OCI-LY7 (cell line): Measurements from ENCODE around the gene HELB. TPM values are rescaled to one million over a fixed set of nuclear protein-coding genes. Genes with fewer than 3 reads are reported as not detected.

Source experiments
- BruUV-seq: library from RNA; stranded (reverse); fragments of 400-500 nt; replicated peaks from 2 replicates; lab custom pipeline; 2021; lab: Mats Ljungman, UMichigan
- CTCF ChIA-PET: fragments of 300-600 bp; sonication (Branson Sonifier 250); formaldehyde crosslinking; loops from one replicate; lab custom pipeline; 2022; ENCODE audit warnings: antibody characterized with exemption; ENCODE audit not compliant: unreplicated experiment; lab: Charles Lee
- POLR2A ChIA-PET: fragments of 300-600 bp; sonication (Branson Sonifier 250); formaldehyde crosslinking; loops from one replicate; lab custom pipeline; 2022; ENCODE audit warnings: antibody characterized with exemption; lab: Charles Lee
- DNase-seq: peaks from one replicate; pipeline ENCODE4 v3.0.0-alpha.2; 2015; ENCODE audit warnings: low spot score
- H2AFZ ChIP-seq: fragments of 200-600 bp; sonication (generic), shearing (Covaris generic); 2 replicates; pipeline ENCODE4 v1.6.1; 2014; ENCODE audit warnings: mild to moderate bottlenecking, antibody characterized with exemption, low read length, moderate library complexity
- H3K27ac ChIP-seq: fragments of 200-600 bp; sonication (generic); 2 replicates; pipeline ENCODE4 v1.5.1; 2014; ENCODE audit warnings: mixed run types, low read depth, mild to moderate bottlenecking, moderate library complexity, low read length, inconsistent platforms; ENCODE audit not compliant: poor library complexity, severe bottlenecking
- H3K36me3 ChIP-seq: fragments of 200-600 bp; sonication (generic); 2 replicates; pipeline ENCODE4 v1.6.1; 2014; ENCODE audit warnings: mild to moderate bottlenecking, antibody characterized with exemption, low read length, moderate library complexity, mixed read lengths; ENCODE audit not compliant: insufficient read depth
- H3K4me1 ChIP-seq: fragments of 200-600 bp; sonication (generic); 2 replicates; pipeline ENCODE4 v1.5.1; 2014; ENCODE audit warnings: mild to moderate bottlenecking, low read length; ENCODE audit not compliant: insufficient read depth, poor library complexity, severe bottlenecking
- H3K4me2 ChIP-seq: fragments of 200-600 bp; sonication (generic); 2 replicates; pipeline ENCODE4 v1.6.1; 2014; ENCODE audit warnings: mild to moderate bottlenecking, low read length
- H3K4me3 ChIP-seq: fragments of 200-600 bp; sonication (generic); 2 replicates; pipeline ENCODE4 v1.5.1; 2014; ENCODE audit warnings: mild to moderate bottlenecking, low read depth, low read length; ENCODE audit not compliant: poor library complexity, severe bottlenecking
- H3K79me2 ChIP-seq: fragments of 200-600 bp; sonication (generic); 2 replicates; pipeline ENCODE4 v1.6.1; 2016; ENCODE audit warnings: low read depth, mild to moderate bottlenecking, low read length, moderate library complexity, mixed read lengths; ENCODE audit not compliant: insufficient read depth
- H3K9me2 ChIP-seq: fragments of 200-600 bp; sonication (generic); 2 replicates; pipeline ENCODE4 v1.6.1; 2016; ENCODE audit warnings: mild to moderate bottlenecking, low read length, mixed read lengths; ENCODE audit not compliant: insufficient read depth
- H3K9me3 ChIP-seq: fragments of 200-600 bp; sonication (generic); 2 replicates; pipeline ENCODE4 v1.6.1; 2014; ENCODE audit warnings: mild to moderate bottlenecking, mixed run types, low read length, mixed read lengths
- H4K20me1 ChIP-seq: fragments of 200-600 bp; sonication (generic); 2 replicates; pipeline ENCODE4 v1.6.1; 2014; ENCODE audit warnings: mild to moderate bottlenecking, antibody characterized with exemption, low read length, moderate library complexity, mixed read lengths; ENCODE audit not compliant: insufficient read depth
- EZH2phosphoT487 ChIP-seq: fragments of 200-600 bp; sonication (generic); IDR thresholded peaks from 2 replicates; pipeline ENCODE4 v1.6.1; 2018; ENCODE audit warnings: low read depth, borderline replicate concordance, mild to moderate bottlenecking, mixed run types, antibody characterized with exemption, low read length, moderate library complexity, mixed read lengths
- intact Hi-C: fragments of 100-400 bp; cut with micrococcal nuclease; formaldehyde crosslinking; loops from one replicate; pipeline ENCODE4 v1.10.0; 2022; ENCODE audit not compliant: unreplicated experiment
- total RNA-seq, 2 experiments: library from RNA; depleted of rRNA in 1 of 2; stranded (reverse); fragments of >200 nt in 1 of 2; shearing (Covaris generic) in 1 of 2; gene quantifications; 2 replicates each; pipeline ENCODE4 v1.2.3, GENCODE V29; 2014 to 2022
- TF ChIP-seq, protein P1 (sequence below): fragments of 200-600 bp; sonication (generic); conservative IDR thresholded peaks from 2 replicates; pipeline ENCODE4 v1.5.1; 2014; ENCODE audit warnings: mild to moderate bottlenecking, antibody characterized with exemption, low read length, moderate library complexity, mixed read lengths

The HELB gene
- total RNA-seq, 2 experiments from 2014 or later: 6.0 to 7.5 TPM

DNA sequence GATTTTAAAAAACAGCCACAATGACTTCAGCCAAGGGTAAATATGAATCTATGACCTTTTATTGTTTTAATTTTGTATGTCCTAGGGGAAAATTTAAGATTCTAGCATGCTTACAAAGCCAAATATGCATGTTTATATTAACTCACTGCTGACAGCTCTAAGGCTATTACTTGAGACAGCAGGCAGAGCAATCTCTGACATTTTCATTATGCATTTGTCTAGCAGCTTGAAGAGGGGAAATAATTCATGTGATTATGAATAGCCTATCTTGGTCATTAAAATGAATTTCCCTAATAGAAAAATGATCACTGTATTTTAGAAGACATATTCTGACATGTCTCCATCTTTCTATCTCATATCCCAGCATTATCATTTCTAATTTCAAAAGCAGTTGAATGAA is 46.6 kb upstream of the HELB start:
- Histone ChIP-seq H3K4me1 (no peaks in the 10 kb centered on the region), H3K4me3 (no peak overlapping the region), H3K9me2 (no peaks in the 10 kb centered on the region), H3K36me3 (no peaks in the 10 kb centered on the region), H4K20me1 (no peaks in the 10 kb centered on the region), H3K4me2 (no peak overlapping the region), H2AFZ (no peak overlapping the region), H3K27ac (no peak overlapping the region), H3K9me3 (no peaks in the 10 kb centered on the region), H3K79me2 (no peaks in the 10 kb centered on the region)
- CTCF ChIA-PET: no interaction called here
- TF ChIP-seq, protein P1, sequence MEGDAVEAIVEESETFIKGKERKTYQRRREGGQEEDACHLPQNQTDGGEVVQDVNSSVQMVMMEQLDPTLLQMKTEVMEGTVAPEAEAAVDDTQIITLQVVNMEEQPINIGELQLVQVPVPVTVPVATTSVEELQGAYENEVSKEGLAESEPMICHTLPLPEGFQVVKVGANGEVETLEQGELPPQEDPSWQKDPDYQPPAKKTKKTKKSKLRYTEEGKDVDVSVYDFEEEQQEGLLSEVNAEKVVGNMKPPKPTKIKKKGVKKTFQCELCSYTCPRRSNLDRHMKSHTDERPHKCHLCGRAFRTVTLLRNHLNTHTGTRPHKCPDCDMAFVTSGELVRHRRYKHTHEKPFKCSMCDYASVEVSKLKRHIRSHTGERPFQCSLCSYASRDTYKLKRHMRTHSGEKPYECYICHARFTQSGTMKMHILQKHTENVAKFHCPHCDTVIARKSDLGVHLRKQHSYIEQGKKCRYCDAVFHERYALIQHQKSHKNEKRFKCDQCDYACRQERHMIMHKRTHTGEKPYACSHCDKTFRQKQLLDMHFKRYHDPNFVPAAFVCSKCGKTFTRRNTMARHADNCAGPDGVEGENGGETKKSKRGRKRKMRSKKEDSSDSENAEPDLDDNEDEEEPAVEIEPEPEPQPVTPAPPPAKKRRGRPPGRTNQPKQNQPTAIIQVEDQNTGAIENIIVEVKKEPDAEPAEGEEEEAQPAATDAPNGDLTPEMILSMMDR: no peak
- TF ChIP-seq EZH2phosphoT487: no peak
- no TSS peak for BruUV-seq
- POLR2A ChIA-PET: no interaction called here
- DNase-seq: no peak
- intact Hi-C loops: no loop called here

DNA sequence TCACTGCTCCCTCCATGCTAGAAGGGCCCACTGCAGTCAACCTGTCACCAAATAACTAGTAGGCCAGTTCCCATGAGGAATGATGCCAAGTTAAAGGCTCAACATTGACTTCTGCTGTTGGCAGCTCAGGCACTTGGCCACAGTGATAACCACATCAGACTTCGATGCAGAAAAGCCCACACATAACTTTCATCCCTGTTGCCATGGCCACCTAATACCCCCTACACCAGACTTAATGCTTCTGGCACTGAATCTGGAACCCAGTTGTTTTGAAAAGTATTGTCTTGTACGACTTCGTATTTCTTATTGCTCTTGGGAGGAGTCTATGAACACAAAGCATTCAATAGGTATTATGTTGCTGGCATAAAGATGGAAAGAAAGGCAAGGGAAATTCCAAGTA is 44.3 kb upstream of the HELB start:
- Histone ChIP-seq H3K79me2 (no peaks in the 10 kb centered on the region), H3K4me1 (no peaks in the 10 kb centered on the region), H3K9me2 (no peaks in the 10 kb centered on the region), H3K4me2 (no peak overlapping the region), H3K36me3 (no peaks in the 10 kb centered on the region), H3K9me3 (no peaks in the 10 kb centered on the region), H4K20me1 (no peaks in the 10 kb centered on the region), H2AFZ (no peak overlapping the region), H3K27ac (no peak overlapping the region), H3K4me3 (no peak overlapping the region)
- intact Hi-C loops: no loop called here
- ChIA-PET CTCF (no interaction called here), POLR2A (no interaction called here)
- TF ChIP-seq, protein P1: no peak
- TF ChIP-seq EZH2phosphoT487: no peak
- DNase-seq: no peak
- no TSS peak for BruUV-seq

DNA sequence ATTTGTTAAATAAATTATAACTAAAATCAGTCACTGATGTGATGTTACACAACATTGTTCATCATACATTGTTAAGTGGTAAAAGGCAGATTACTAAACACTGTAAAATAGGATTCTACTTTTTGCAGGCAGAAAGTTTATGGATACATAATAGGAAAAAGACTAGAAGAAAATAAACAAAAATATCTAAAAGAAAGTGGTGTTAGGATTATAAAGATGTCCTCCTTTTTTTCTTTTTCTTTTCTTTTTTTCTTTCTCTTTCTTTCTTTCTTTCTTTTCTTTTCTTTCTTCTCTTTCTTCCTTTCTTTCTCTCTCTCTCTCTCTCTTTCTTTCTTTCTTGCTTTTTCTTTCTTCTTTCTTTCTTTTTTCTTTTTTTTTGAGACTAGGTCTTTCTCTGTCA is 39.6 kb upstream of the HELB start:
- Histone ChIP-seq H3K27ac (no peak overlapping the region), H3K4me1 (peaks cover 12% of the 10 kb centered on the region), H3K9me2 (no peaks in the 10 kb centered on the region), H3K4me3 (no peak overlapping the region), H2AFZ (no peak overlapping the region), H3K36me3 (no peaks in the 10 kb centered on the region), H3K4me2 (no peak overlapping the region), H3K79me2 (no peaks in the 10 kb centered on the region), H4K20me1 (no peaks in the 10 kb centered on the region), H3K9me3 (no peaks in the 10 kb centered on the region)
- no TSS peak for BruUV-seq
- TF ChIP-seq, protein P1: no peak
- intact Hi-C loops: no loop called here
- DNase-seq: no peak
- CTCF ChIA-PET: no interaction called here
- POLR2A ChIA-PET: no interaction called here
